WTC11 (cell line): ENCODE data around the gene CACNA1C. TPM values are rescaled to one million over a fixed set of nuclear protein-coding genes. Genes with fewer than 3 reads are reported as not detected.

Experiments
- ATAC-seq: fragments of 200-7000 bp; cut with Tn5 transposase; 2 replicates; pipeline ENCODE4 v1.10.0; 2021; ENCODE audit warnings: mild to moderate bottlenecking, moderate library complexity
- CTCF ChIA-PET: fragments of 300-600 bp; sonication (Branson Sonifier 250); formaldehyde crosslinking; loops from one replicate; lab custom pipeline; 2021; ENCODE audit warnings: antibody characterized with exemption; lab: Charles Lee
- POLR2A ChIA-PET: fragments of 350-600 bp; sonication (Branson Sonifier 250); formaldehyde crosslinking; loops from one replicate; lab custom pipeline; 2021; ENCODE audit warnings: antibody characterized with exemption; lab: Charles Lee
- DNase-seq: peaks from one replicate; pipeline ENCODE4 v3.0.0; 2021; ENCODE audit warnings: low spot score
- H3K27ac Mint-ChIP-seq: 2 replicates; pipeline ENCODE4 v1.8.0; 2021; ENCODE audit warnings: mixed read lengths
- H3K27me3 Mint-ChIP-seq: 2 replicates; pipeline ENCODE4 v1.8.0; 2021; ENCODE audit warnings: low read depth, mild to moderate bottlenecking, moderate library complexity, mixed read lengths
- H3K36me3 Mint-ChIP-seq: 2 replicates; pipeline ENCODE4 v1.8.0; 2021; ENCODE audit warnings: mixed read lengths
- H3K4me1 Mint-ChIP-seq: 2 replicates; pipeline ENCODE4 v1.8.0; 2022; ENCODE audit warnings: mixed read lengths
- H3K4me3 Mint-ChIP-seq: 2 replicates; pipeline ENCODE4 v1.8.0; 2021; ENCODE audit warnings: mild to moderate bottlenecking, moderate library complexity, mixed read lengths
- H3K9me3 Mint-ChIP-seq: 2 replicates; pipeline ENCODE4 v1.8.0; 2021; ENCODE audit warnings: mixed read lengths
- ATF1 ChIP-seq: sonication (generic); formaldehyde crosslinking; IDR thresholded peaks from 2 replicates; pipeline ENCODE4 v1.8.1; 2023; ENCODE audit warnings: mild to moderate bottlenecking, moderate library complexity, missing genetic modification reagents
- CBFB ChIP-seq: sonication (generic); formaldehyde crosslinking; IDR thresholded peaks from 2 replicates; pipeline ENCODE4 v1.8.1; 2022; ENCODE audit warnings: mild to moderate bottlenecking, low read depth, missing genetic modification reagents
- CDX4 ChIP-seq: fragments of 250-450 bp; sonication (Bioruptor Pico); IDR thresholded peaks from 2 replicates; pipeline ENCODE4 v1.9.0; 2021; ENCODE audit warnings: moderate library complexity, mild to moderate bottlenecking, inconsistent platforms, borderline replicate concordance
- CREB1 ChIP-seq: sonication (generic); formaldehyde crosslinking; IDR thresholded peaks from 2 replicates; pipeline ENCODE4 v1.8.0; 2023; ENCODE audit warnings: mild to moderate bottlenecking, missing genetic modification reagents
- E2F4 ChIP-seq: sonication (generic); formaldehyde crosslinking; IDR thresholded peaks from 2 replicates; pipeline ENCODE4 v1.8.1; 2022; ENCODE audit warnings: low read depth, mild to moderate bottlenecking, moderate library complexity, missing genetic modification reagents, borderline replicate concordance
- E2F5 ChIP-seq: sonication (generic); formaldehyde crosslinking; IDR thresholded peaks from 2 replicates; pipeline ENCODE4 v1.8.1; 2022; ENCODE audit warnings: mild to moderate bottlenecking, moderate library complexity, missing genetic modification reagents
- FOXP4 ChIP-seq: sonication (generic); formaldehyde crosslinking; IDR thresholded peaks from 2 replicates; pipeline ENCODE4 v1.8.0; 2022; ENCODE audit warnings: mild to moderate bottlenecking, missing genetic modification reagents
- GTF2I ChIP-seq: fragments of 250-450 bp; sonication (Bioruptor Pico); conservative IDR thresholded peaks from 2 replicates; pipeline ENCODE4 v1.4.0; 2021; ENCODE audit warnings: mild to moderate bottlenecking
- MXD4 ChIP-seq: fragments of 250-450 bp; sonication (Bioruptor Pico); IDR thresholded peaks from 2 replicates; pipeline ENCODE4 v1.8.0; 2021; ENCODE audit warnings: mild to moderate bottlenecking, moderate library complexity, borderline replicate concordance
- NR3C1 ChIP-seq: sonication (generic); formaldehyde crosslinking; conservative IDR thresholded peaks from 2 replicates; pipeline ENCODE4 v1.8.1; 2023; ENCODE audit warnings: low read depth, mild to moderate bottlenecking, missing genetic modification reagents
- PREB ChIP-seq: sonication (generic); formaldehyde crosslinking; IDR thresholded peaks from 2 replicates; pipeline ENCODE4 v1.8.1; 2022; ENCODE audit warnings: mild to moderate bottlenecking, missing genetic modification reagents, moderate library complexity, borderline replicate concordance
- SP1 ChIP-seq: sonication (generic); formaldehyde crosslinking; conservative IDR thresholded peaks from 2 replicates; pipeline ENCODE4 v1.8.1; 2022; ENCODE audit warnings: missing genetic modification reagents
- TEAD1 ChIP-seq: sonication (generic); formaldehyde crosslinking; IDR thresholded peaks from 2 replicates; pipeline ENCODE4 v1.8.0; 2022; ENCODE audit warnings: mild to moderate bottlenecking, missing genetic modification reagents
- ZMAT4 ChIP-seq: fragments of 250-450 bp; sonication (Bioruptor Pico); IDR thresholded peaks from 2 replicates; pipeline ENCODE4 v1.9.0; 2021; ENCODE audit warnings: mild to moderate bottlenecking
- ZNF232 ChIP-seq: sonication (generic); formaldehyde crosslinking; IDR thresholded peaks from 2 replicates; pipeline ENCODE4 v1.8.0; 2022; ENCODE audit warnings: mild to moderate bottlenecking, missing genetic modification reagents
- ZNF281 ChIP-seq: sonication (generic); formaldehyde crosslinking; IDR thresholded peaks from 2 replicates; pipeline ENCODE4 v1.8.0; 2023; ENCODE audit warnings: mild to moderate bottlenecking, missing genetic modification reagents
- ZNF416 ChIP-seq: fragments of 250-450 bp; sonication (Bioruptor Pico); IDR thresholded peaks from 2 replicates; pipeline ENCODE4 v1.9.0; 2021; ENCODE audit warnings: mild to moderate bottlenecking, inconsistent platforms
- ZNF425 ChIP-seq: fragments of 250-450 bp; sonication (Bioruptor Pico); conservative IDR thresholded peaks from 2 replicates; pipeline ENCODE4 v1.9.0; 2021; ENCODE audit warnings: mild to moderate bottlenecking
- total RNA-seq: library from RNA; stranded (reverse); gene quantifications from 3 replicates; pipeline ENCODE4 v1.2.3, GENCODE V29; 2021

CACNA1C gene
- total RNA-seq, 1 experiment from 2014 or later: 1.7 TPM

- no peak for TF ChIP-seq ZNF281 (CRISPR knock-in tag)
These were observed 46.8 kb downstream of the CACNA1C start (continued) for GRCh38 chr12:2099595-2099994.

GRCh38 chr12:2101359-2101758, 48.6 kb downstream of the CACNA1C start:
- CTCF ChIA-PET: interaction anchor here (2.0 kb wide), 1 partner anchor 43 kb away, joined by 11 read pairs; no protein-coding TSS in a partner anchor
- TF ChIP-seq MXD4 (no peak), ATF1 (CRISPR knock-in tag) (no peak), GTF2I (CRISPR knock-in tag) (no peak), NR3C1 (CRISPR knock-in tag) (no peak), TEAD1 (CRISPR knock-in tag) (no peak), E2F5 (CRISPR knock-in tag) (no peak), SP1 (CRISPR knock-in tag) (no peak), CBFB (CRISPR knock-in tag) (no peak), PREB (CRISPR knock-in tag) (no peak), ZNF281 (CRISPR knock-in tag) (no peak)
- DNase-seq (no peak), ATAC-seq (no peak)
- POLR2A ChIA-PET: no interaction called here
- Mint-ChIP-seq H3K4me3 (no peak overlapping the region), H3K36me3 (no peaks in the 10 kb centered on the region), H3K27ac (no peak overlapping the region), H3K27me3 (no peaks in the 10 kb centered on the region), H3K4me1 (0 out of 2 replicates have a peak, but pooled peaks cover 6% of the 10 kb centered on the region), H3K9me3 (no peaks in the 10 kb centered on the region; the same call in 1 of the 2 replicates)

- ChIA-PET CTCF (interaction anchor here (2.0 kb wide), 1 partner anchor 44 kb away, joined by 11 read pairs; no protein-coding TSS in a partner anchor), POLR2A (no interaction called here)
- Mint-ChIP-seq H3K27me3 (no peaks in the 10 kb centered on the region), H3K36me3 (no peaks in the 10 kb centered on the region), H3K27ac (no peak overlapping the region), H3K9me3 (no peaks in the 10 kb centered on the region; the same call in 1 of the 2 replicates), H3K4me3 (no peak overlapping the region), H3K4me1 (0 out of 2 replicates have a peak, but pooled peaks cover 6% of the 10 kb centered on the region)
- DNase-seq (no peak), ATAC-seq (no peak)
- no peak for TF ChIP-seq ZNF232 (CRISPR knock-in tag)
- no peak for TF ChIP-seq CREB1 (CRISPR knock-in tag)
- no peak for TF ChIP-seq ZMAT4 (CRISPR knock-in tag)
- TF ChIP-seq TEAD1 (CRISPR knock-in tag): no peak
- TF ChIP-seq GTF2I (CRISPR knock-in tag): no peak
- no peak for TF ChIP-seq ZNF425
- TF ChIP-seq ZNF416 (CRISPR knock-in tag): no peak
- no peak for TF ChIP-seq FOXP4
- TF ChIP-seq CDX4 (CRISPR knock-in tag): no peak
- TF ChIP-seq CBFB (CRISPR knock-in tag): no peak
- TF ChIP-seq E2F4 (CRISPR knock-in tag): no peak
These were observed 49.0 kb downstream of the CACNA1C start for GRCh38 chr12:2101771-2102170.
